HG02642 (cell line): ENCODE results near the gene TRAM2.

ENCODE experiments used
- ATAC-seq: cut with Tn5 transposase; IDR thresholded peaks from one replicate; pipeline ENCODE4 v1.9.1; 2021; ENCODE audit warnings: mild to moderate bottlenecking; ENCODE audit not compliant: unreplicated experiment, poor library complexity

TRAM2 gene

DNA sequence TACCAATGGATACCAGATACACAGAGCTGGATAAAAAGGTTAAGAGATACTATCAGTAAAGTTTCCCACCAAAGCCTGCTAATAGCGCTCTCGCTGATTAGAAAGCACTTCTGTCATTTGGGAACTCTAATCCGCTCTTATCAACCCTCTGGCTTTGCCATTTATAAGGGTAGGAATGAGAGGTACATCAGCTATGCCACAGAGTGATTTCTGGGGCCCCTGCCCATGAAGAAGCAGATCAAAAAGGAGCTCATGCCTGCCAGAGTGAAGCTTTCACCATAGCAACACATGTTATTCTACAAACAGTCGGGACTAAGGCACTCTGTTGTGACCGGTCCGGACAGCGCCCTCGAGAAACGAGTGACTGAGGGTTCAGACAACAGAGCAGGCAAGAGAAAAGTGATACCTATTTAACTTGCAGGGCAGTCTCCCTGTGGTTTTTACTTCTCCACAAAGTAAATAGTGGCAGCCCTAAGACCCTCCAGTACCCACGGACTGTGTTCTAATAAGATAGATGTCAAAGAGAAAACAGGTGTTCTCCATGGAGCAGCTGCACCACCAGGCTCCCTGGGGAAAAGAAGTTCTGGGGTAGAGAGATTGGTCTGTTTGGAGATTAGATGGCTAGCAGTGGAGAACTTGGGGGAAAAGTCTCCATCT, 5.6 kb downstream of the TRAM2 start:
- ATAC-seq, result no peak

DNA sequence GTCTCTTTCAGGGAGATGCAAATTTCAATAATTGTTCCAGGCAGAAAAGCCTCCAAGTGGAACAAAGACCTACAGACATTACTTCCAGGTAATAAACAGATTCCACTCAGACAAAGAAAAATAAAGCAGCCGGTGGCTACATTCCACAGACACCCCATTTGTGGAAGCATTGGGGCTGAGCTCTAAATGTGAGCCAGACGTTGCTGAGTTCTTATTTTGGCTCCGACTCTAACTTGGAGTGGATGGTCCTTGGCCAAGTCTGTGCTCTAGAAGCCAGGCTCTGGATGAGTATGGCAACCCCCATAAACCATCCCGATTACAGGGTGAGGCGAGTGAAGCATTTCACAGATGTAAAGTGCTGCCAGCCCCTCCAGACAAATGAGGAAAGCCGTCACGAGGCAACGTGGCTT, 6.6 kb downstream of the TRAM2 start:
- ATAC-seq, result no peak

DNA sequence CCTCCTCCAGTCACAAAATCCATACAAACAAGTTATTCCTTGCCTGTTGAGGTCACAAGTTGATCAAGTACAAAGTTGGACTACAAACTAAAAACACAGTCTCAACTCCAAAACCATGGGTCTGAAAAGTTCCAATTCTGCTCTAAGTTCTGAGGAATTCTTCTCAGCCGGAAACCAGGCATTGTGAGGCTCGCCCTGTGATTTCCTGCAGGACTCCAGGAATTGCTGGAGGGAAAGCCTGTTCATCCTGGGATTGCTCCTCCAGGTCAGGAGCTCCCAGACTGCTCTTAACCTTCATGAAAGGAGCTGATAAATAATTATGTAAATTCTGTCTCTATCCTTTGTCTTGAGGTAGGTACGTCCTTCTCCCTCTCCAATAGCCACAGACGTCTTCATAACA, 8.5 kb downstream of the TRAM2 start:
- no peak for ATAC-seq

DNA sequence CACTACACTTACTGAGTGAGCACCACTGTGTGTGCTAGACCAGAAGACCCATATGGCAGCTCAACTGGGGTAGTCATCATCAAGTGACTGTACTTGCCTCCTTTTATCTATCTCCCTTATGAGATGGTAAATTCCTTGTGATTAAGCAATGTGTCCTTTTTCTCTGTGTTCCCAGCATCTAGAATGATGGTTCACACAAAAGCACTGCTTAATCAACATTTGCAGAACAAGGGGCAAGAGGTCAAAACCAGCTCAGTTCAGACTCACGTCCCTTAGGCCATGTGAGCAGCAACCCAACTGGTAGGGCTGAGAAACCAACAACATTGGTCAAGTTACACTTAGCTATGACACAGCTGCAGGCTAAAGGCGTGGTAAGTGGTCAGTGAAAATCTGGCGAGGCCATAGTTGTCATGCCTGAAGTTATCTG, 10.0 kb downstream of the TRAM2 start:
- ATAC-seq, result no peak

DNA sequence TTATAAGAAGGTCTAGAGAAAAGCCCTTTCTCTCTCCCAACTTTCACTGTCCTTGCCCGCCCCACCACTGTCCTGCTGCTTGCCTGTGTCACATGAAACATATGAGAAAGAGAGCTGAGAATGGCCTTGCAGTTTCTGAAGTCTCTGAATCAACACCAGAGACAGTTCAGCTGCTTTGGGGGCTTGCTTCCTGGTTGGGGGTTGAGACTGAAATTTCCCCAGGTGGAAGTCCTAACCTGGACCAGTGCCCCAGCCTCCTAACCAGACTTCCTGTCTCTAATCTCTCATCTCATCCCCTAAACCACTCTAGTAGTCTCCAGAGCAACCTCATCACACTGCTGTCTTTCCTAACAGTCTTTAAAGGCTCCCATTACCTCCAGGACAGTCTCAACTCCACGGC, 10.7 kb downstream of the TRAM2 start:
- ATAC-seq, result peak; percentile 71

DNA sequence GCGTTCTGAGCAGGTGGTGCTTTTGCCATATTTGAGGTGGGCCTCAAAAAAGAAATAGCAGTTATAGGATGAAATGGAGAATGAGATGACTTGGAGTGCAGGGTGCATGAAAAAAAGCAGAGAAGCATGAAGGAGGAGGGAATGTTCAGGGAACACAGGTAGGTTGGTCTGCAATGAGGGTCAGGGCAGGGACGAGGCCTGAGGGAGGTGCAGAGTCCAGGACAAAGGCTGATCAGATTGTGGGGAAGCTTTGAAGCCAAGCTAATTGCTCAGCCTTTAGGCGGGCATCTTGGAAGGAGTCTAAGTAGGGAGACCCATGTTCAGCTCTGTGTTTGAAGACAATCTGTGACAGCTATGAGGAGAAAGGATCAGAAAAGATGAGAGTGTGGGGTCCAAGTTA, 12.0 kb downstream of the TRAM2 start:
- no peak for ATAC-seq

GRCh38 chr6:52562911-52563310, 13.9 kb downstream of the TRAM2 start:
- ATAC-seq, result no peak

GRCh38 chr6:52560462-52560861, 16.4 kb downstream of the TRAM2 start:
- ATAC-seq, result no peak

DNA sequence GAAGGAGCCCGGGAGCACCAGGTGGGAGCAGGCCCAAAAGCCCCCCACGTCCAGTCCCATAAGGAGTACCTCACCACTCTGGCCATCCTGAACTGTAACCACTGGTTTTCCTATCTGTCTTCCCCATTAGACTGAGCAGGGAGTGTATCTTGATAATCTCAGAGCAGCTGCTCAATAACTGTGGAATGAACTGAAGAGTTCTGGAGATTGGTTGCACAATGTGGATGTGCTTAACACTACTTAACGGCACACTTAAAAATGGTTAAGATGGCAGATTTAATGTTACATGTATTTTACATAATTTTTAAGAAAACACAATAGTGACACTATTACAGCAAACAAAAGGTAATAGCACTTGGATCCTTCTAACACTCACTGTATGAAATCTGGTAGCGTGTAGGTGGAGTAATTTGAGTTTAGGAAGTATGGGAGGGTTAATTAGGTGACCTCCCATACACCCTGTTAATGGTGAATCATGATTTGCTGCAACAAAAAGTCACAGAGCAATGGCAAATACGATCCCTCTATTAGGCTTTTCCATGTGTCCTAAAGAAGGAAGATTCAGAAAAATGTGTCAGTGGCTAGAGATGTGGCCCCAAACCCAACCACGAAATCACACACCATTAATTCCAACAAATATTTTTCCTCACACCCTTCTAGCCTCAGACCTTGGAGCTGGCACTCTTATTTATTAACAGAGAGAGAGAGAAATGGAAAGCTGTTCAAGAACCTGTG, 18.4 kb downstream of the TRAM2 start:
- ATAC-seq, result no peak

DNA sequence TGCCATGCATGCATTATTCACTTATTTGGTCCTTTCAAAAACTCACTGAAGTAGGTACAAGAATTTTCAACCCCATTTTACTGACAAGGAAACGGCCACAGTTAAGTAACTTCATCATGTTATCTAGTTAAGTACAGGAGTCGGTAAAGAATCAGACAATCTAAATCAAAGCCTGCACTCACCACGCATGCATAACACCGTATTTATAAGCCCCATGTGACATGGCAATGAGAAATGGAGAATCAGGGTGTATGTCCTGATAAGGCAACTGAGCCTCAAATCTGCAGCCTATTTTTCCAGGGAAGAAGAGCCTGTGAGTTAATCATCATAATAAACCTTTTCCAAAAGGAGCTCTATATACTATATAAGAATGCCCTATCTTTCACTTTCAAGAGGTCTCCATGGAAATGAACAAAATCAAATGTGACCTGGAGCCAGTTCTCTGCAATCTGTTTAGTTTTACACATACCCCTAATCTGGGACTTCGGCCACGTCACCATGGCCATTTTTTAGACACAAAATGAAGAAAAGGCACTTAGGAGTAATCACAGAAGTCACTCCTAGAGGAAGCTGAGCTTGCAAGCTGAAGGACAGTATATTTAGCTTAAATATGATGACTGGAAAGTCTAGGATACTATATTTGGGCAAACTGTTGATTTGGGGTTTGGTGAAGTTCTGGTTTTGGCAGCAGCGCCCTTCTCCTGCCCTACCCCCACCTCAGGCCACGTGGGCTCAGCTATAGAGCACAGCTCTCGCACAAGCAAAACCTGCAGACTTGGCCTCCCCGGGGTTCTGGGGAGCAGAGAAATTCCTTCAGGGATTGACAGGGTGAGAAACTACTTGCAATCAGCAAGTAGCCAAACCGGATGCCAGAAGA, 19.2 kb downstream of the TRAM2 start:
- ATAC-seq, result no peak

DNA sequence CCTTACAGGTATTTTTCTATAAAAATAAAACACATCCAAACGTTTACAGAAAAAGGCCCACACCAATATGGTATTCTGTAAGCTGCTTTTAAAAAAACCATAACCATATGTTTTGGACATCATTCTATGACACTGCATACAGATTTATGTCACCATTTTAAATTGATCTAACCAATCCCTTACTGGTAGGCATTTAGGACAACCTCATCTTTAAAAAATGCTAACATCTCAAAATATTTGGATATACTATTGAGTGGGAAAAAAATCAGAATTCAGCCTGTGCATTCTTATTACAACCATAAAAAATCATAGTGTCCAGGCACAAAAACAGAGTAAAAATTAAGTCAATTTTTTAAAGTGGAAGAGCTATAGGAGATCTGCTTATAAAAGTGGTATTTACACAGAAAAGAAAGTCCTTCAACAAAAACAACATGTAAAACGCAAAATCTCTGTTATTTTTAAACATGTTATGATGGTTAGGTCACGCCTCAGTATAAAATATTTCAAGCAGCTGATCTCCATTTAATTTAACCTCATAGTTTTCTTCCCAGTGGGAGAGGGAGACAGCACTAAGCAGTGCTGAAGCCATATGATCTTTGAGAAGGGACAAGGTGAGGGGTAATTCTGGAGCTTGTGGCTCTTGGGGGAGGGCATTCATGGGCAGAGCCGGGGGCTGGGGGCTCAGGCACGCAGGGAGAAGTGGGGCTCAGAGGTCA, 21.2 kb downstream of the TRAM2 start:
- no peak for ATAC-seq

DNA sequence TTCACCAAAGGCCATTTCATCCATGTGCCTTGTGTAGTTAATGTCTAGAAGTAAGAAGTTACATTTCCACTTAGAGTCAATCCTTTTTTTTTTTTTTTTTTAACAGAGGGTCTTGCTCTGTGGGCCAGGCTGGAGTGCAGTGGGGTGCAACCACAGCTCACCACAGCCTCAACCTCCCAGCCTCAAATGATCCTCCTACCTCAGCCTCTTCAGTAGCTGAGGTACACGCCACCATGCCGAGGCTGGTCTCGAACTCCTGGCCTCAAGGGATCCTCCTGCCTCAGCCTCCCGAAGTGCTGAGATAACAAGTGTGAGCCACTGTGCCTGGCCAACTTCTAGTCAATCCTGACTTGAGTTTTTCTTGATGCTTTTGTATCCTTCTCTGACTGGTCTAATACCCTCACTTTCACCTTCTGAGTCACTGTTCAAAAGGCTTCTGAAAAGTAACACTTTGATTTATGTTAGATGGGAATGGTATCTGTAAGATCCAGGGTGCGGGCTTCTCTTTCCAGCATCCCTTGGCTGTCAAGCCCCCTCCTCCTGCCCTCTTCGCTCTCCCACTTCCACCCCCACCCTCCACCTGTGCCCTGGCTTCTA, 22.1 kb downstream of the TRAM2 start:
- ATAC-seq, result no peak

GRCh38 chr6:52553719-52554118, 23.1 kb downstream of the TRAM2 start:
- ATAC-seq, result no peak

- ATAC-seq, result no peak
Observed at GRCh38 chr6:52553158-52553557, 23.7 kb downstream of the TRAM2 start.

- ATAC-seq, result peak; percentile 92
Observed at GRCh38 chr6:52552278-52552643, 24.6 kb downstream of the TRAM2 start.

DNA sequence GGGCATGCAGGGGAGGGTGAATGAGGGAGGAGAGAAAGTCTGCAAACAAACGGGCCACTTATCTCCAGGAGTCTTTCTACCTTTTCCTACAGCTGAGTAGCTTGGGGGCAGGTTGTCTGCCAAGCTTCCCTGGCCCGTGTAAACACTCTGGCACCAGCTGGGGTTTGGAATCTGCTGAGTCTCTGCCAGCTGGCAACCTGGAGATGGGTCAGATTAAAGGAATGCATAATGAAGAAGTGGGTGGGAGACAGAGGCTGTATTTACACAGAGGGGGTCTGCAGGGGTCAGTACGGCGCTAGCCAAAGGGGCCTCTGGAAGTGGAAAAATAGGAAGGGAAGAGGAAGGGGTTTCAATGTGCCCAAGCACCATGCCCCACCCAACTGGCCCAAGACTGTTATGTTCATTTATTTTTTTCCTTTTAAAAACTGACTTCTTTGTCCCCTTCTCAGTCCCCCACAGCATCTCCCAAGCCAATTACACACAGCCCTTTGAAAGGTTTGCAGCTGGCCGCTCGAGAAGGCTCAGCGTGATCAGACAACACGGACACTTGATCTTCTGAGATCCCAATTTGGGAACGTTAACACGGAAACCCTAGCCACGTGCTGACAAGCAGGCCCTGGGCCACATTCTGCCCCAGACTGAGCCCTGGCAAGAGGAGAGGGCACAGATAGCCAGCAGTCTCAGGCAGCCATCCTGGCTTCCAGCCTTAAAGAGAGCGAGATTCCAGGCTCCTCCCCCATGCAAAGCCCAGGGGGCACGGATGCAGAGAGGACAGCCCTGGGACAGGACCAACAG, 25.2 kb downstream of the TRAM2 start:
- no peak for ATAC-seq

- ATAC-seq, result no peak
Observed at GRCh38 chr6:52550870-52551269, 26.0 kb downstream of the TRAM2 start.

DNA sequence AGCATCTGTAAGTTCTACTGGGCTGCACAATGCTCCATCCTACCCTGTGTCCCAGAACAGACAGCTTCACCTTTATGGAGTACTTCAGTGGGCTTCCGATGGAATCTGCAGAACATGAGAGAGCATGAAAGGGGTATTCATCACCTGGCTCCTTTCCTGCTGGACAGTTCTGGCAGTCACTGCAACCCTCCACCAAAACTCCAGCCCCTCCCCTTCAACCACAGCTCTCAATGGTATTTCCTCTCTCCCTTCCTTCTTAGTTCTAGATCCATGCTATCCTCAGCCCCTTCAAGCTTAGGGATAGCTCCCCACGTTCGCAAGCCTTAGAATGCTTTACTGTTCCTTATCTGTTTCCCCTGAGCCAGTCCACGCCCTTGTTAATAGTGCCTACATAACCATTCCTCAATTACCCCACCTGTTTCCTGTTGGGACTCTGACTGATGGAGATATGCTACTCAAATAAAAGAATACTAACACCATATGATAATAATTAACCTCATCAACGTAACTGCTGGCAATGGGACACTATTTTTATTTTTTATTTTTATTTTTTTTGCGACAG, 26.8 kb downstream of the TRAM2 start:
- no peak for ATAC-seq

- ATAC-seq, result no peak
Observed at GRCh38 chr6:52549428-52549827, 27.4 kb downstream of the TRAM2 start.
